H9 (cell line): ENCODE measurements around the gene CRISP3. TPM values are rescaled to one million over a fixed set of nuclear protein-coding genes. Genes with fewer than 3 reads are reported as not detected.

ENCODE experiments used
- DNase-seq: peaks from one replicate; pipeline ENCODE4 v3.0.0-alpha.2; 2017
- H2AFZ ChIP-seq: one replicate; pipeline ENCODE4 v1.6.1; 2013; ENCODE audit warnings: mild to moderate bottlenecking, low read length, control low read depth, moderate library complexity
- H2AK5ac ChIP-seq: 2 replicates; pipeline ENCODE4 v1.6.1; 2013; ENCODE audit warnings: low read length, control low read depth, mixed read lengths; ENCODE audit not compliant: insufficient read length
- H2BK120ac ChIP-seq: one replicate; pipeline ENCODE4 v1.6.1; 2013; ENCODE audit warnings: low read depth, mild to moderate bottlenecking, low read length, control low read depth, inconsistent platforms; ENCODE audit not compliant: poor library complexity, severe bottlenecking
- H2BK12ac ChIP-seq: 2 replicates; pipeline ENCODE4 v1.6.1; 2013; ENCODE audit warnings: low read length, control low read depth, mixed read lengths, low read depth; ENCODE audit not compliant: insufficient read length
- H2BK15ac ChIP-seq: 2 replicates; pipeline ENCODE4 v1.6.1; 2013; ENCODE audit warnings: low read depth, low read length, control low read depth
- H2BK20ac ChIP-seq: one replicate; pipeline ENCODE4 v1.6.1; 2013; ENCODE audit warnings: low read depth, mild to moderate bottlenecking, low read length, control low read depth, inconsistent platforms; ENCODE audit not compliant: poor library complexity, severe bottlenecking
- H2BK5ac ChIP-seq: 2 replicates; pipeline ENCODE4 v1.6.1; 2013; ENCODE audit warnings: low read length, control low read depth, mixed read lengths; ENCODE audit not compliant: insufficient read length
- H3K14ac ChIP-seq: 2 replicates; pipeline ENCODE4 v1.6.1; 2013; ENCODE audit warnings: low read length, control low read depth; ENCODE audit not compliant: insufficient read depth
- H3K18ac ChIP-seq: 2 replicates; pipeline ENCODE4 v1.6.1; 2013; ENCODE audit warnings: low read depth, mild to moderate bottlenecking, mixed read lengths, low read length, control low read depth; ENCODE audit not compliant: insufficient read length
- H3K23ac ChIP-seq: 2 replicates; pipeline ENCODE4 v1.6.1; 2013; ENCODE audit warnings: low read length, control low read depth, mixed read lengths, low read depth; ENCODE audit not compliant: insufficient read length
- H3K23me2 ChIP-seq: 2 replicates; pipeline ENCODE4 v1.6.1; 2013; ENCODE audit warnings: low read depth, mild to moderate bottlenecking, mixed read lengths, low read length, control low read depth; ENCODE audit not compliant: insufficient read length, poor library complexity, severe bottlenecking
- H3K27ac ChIP-seq: 2 replicates; pipeline ENCODE4 v1.5.1; 2013; ENCODE audit warnings: low read length, control low read depth, mixed read lengths, low read depth; ENCODE audit not compliant: insufficient read length
- H3K27me3 ChIP-seq: 2 replicates; pipeline ENCODE4 v1.6.1; 2013; ENCODE audit warnings: low read length, control low read depth, inconsistent platforms; ENCODE audit not compliant: insufficient read depth
- H3K4ac ChIP-seq: 2 replicates; pipeline ENCODE4 v1.6.1; 2013; ENCODE audit warnings: low read depth, mild to moderate bottlenecking, control low read depth, inconsistent platforms, low read length, moderate library complexity
- H3K4me1 ChIP-seq: 2 replicates; pipeline ENCODE4 v1.6.1; 2013; ENCODE audit warnings: low read length, control low read depth, inconsistent platforms; ENCODE audit not compliant: insufficient read depth
- H3K4me2 ChIP-seq: 2 replicates; pipeline ENCODE4 v1.6.1; 2013; ENCODE audit warnings: low read length, control low read depth, mixed read lengths; ENCODE audit not compliant: insufficient read length, insufficient read depth
- H3K56ac ChIP-seq: 2 replicates; pipeline ENCODE4 v1.6.1; 2013; ENCODE audit warnings: low read depth, mild to moderate bottlenecking, mixed read lengths, low read length, control low read depth; ENCODE audit not compliant: insufficient read length
- H3K79me1 ChIP-seq: 2 replicates; pipeline ENCODE4 v1.6.1; 2013; ENCODE audit warnings: low read depth, mild to moderate bottlenecking, moderate library complexity, low read length, control low read depth, inconsistent platforms; ENCODE audit not compliant: insufficient read depth, poor library complexity, severe bottlenecking
- H3K79me2 ChIP-seq: 2 replicates; pipeline ENCODE4 v1.6.1; 2013; ENCODE audit warnings: low read length, control low read depth, inconsistent platforms; ENCODE audit not compliant: insufficient read depth
- H3K9ac ChIP-seq: 2 replicates; pipeline ENCODE4 v1.6.1; 2013; ENCODE audit warnings: low read length, control low read depth, mixed read lengths; ENCODE audit not compliant: insufficient read length; ENCODE audit errors: extremely low read depth
- H3K9me3 ChIP-seq: one replicate; pipeline ENCODE4 v1.6.1; 2013; ENCODE audit warnings: low read depth, low read length, inconsistent platforms; ENCODE audit not compliant: control insufficient read depth
- H3T11ph ChIP-seq: one replicate; pipeline ENCODE4 v1.6.1; 2013; ENCODE audit warnings: mild to moderate bottlenecking, low read length, control low read depth, inconsistent platforms
- H4K20me1 ChIP-seq: one replicate; pipeline ENCODE4 v1.6.1; 2013; ENCODE audit not compliant: control insufficient read depth, insufficient read length, insufficient read depth
- H4K5ac ChIP-seq: 2 replicates; pipeline ENCODE4 v1.6.1; 2013; ENCODE audit warnings: low read depth, mild to moderate bottlenecking, mixed read lengths, low read length, control low read depth; ENCODE audit not compliant: insufficient read length
- H4K8ac ChIP-seq: replicated peaks from 2 replicates; pipeline ENCODE4 v1.6.1; 2013; ENCODE audit warnings: low read length, control low read depth, mixed read lengths, low read depth; ENCODE audit not compliant: insufficient read length
- H4K91ac ChIP-seq: 2 replicates; pipeline ENCODE4 v1.6.1; 2013; ENCODE audit warnings: low read depth, mild to moderate bottlenecking, moderate library complexity, mixed read lengths, low read length, control low read depth; ENCODE audit not compliant: insufficient read length
- H3K27ac Mint-ChIP-seq, 3 experiments: 2 replicates in 2 of 3; 3 replicates in 1 of 3; pipeline ENCODE4 v1.8.0; 2020 to 2021; ENCODE audit warnings: mixed read lengths in 3 of 3, mild to moderate bottlenecking in 1 of 3, moderate library complexity in 1 of 3
- H3K27me3 Mint-ChIP-seq: 2 replicates; pipeline ENCODE4 v1.8.0; 2021; ENCODE audit warnings: low read depth, mild to moderate bottlenecking, moderate library complexity, mixed read lengths
- H3K36me3 Mint-ChIP-seq, 3 experiments: 2 replicates in 2 of 3; 3 replicates in 1 of 3; pipeline ENCODE4 v1.8.0; 2020 to 2021; ENCODE audit warnings: low read depth in 3 of 3, mixed read lengths in 3 of 3; ENCODE audit not compliant: insufficient read depth in 1 of 3
- H3K4me1 Mint-ChIP-seq, 2 experiments: 2 replicates each; pipeline ENCODE4 v1.8.0; 2020; ENCODE audit warnings: mixed read lengths in 2 of 2
- H3K4me3 Mint-ChIP-seq, 2 experiments: 2 replicates in 1 of 2; 3 replicates in 1 of 2; pipeline ENCODE4 v1.8.0; 2020 to 2021; ENCODE audit warnings: mild to moderate bottlenecking in 2 of 2, mixed read lengths in 2 of 2, moderate library complexity in 1 of 2
- H3K9me3 Mint-ChIP-seq, 2 experiments: 2 replicates in 1 of 2; 3 replicates in 1 of 2; pipeline ENCODE4 v1.8.0; 2020; ENCODE audit warnings: mild to moderate bottlenecking in 2 of 2, mixed read lengths in 2 of 2, moderate library complexity in 1 of 2
- CTCF ChIP-seq: fragments of 200-600 bp; sonication (generic); conservative IDR thresholded peaks from 3 replicates; pipeline ENCODE4 v1.8.0; 2021; ENCODE audit warnings: antibody characterized with exemption, mild to moderate bottlenecking
- WGBS: extraction: QIAGEN DNeasy Blood & Tissue Kit; methylation state at CpG from one replicate; pipeline ENCODE4 v1.1.7; 2013; ENCODE audit warnings: missing lambda C conversion rate, low lambda C conversion rate, mixed read lengths; ENCODE audit not compliant: insufficient read length; ENCODE audit errors: extremely low coverage; 5-methylcytosine and 5-hydroxymethylcytosine counted together
- total RNA-seq: library from RNA; stranded (reverse); gene quantifications from 2 replicates; pipeline ENCODE4 v1.2.1, GENCODE V29; 2021

The CRISP3 gene
- total RNA-seq, 1 experiment from 2014 or later = not detected

- H3K23me2 ChIP-seq = no peaks in the 10 kb centered on the region
- no peak overlapping the region for H2BK15ac ChIP-seq
- H3K79me2 ChIP-seq = no peaks in the 10 kb centered on the region
- Mint-ChIP-seq H3K27ac (no peak overlapping the region), H3K36me3 (no peaks in the 10 kb centered on the region), H3K9me3 (no peaks in the 10 kb centered on the region), H3K27me3 (no peaks in the 10 kb centered on the region), H3K4me3 (no peak overlapping the region), H3K4me1 (no peaks in the 10 kb centered on the region)
- H3K4me2 ChIP-seq = no peak overlapping the region
- no peaks in the 10 kb centered on the region for H3K79me1 ChIP-seq
- H2AFZ ChIP-seq = no peak overlapping the region
- no peak overlapping the region for H2BK120ac ChIP-seq
- no peak overlapping the region for H3K4ac ChIP-seq
- no peak overlapping the region for H2BK20ac ChIP-seq
- H3K27ac ChIP-seq = no peak overlapping the region
- no peaks in the 10 kb centered on the region for H3K9me3 ChIP-seq
- H2BK12ac ChIP-seq = no peak overlapping the region
- H3K4me1 ChIP-seq = no peaks in the 10 kb centered on the region
- no peak for TF ChIP-seq CTCF
- no peak for DNase-seq
- no peak overlapping the region for H4K8ac ChIP-seq
- no peak overlapping the region for H4K91ac ChIP-seq
- H4K5ac ChIP-seq = no peak overlapping the region
- no peaks in the 10 kb centered on the region for H4K20me1 ChIP-seq
- H2AK5ac ChIP-seq = no peak overlapping the region
- H3K27me3 ChIP-seq = no peaks in the 10 kb centered on the region
- H3K9ac ChIP-seq = no peak overlapping the region
- H3K56ac ChIP-seq = no peak overlapping the region
- H3K23ac ChIP-seq = no peak overlapping the region
- WGBS = no CpG with 5 or more reads among the region's 3 CpGs
- H2BK5ac ChIP-seq = no peak overlapping the region
- no peak overlapping the region for H3K14ac ChIP-seq
- H3T11ph ChIP-seq = no peak overlapping the region
- no peak overlapping the region for H3K18ac ChIP-seq
These were observed 11.4 kb downstream of the CRISP3 start for GRCh38 chr6:49732781-49733180.
